Ascending aorta (tissue), 2 donors: ENCODE results near the gene B4GALNT3. TPM values are rescaled to one million over a fixed set of nuclear protein-coding genes. Genes with fewer than 3 reads are reported as not detected.
A peak's percentile ranks its signal among the peaks of the same experiment; 100 is the strongest.

Source experiments
- DNase-seq, 2 donors: peaks; one replicate each; pipeline ENCODE4 v3.0.0-alpha.2; 2019; ENCODE audit warnings: low spot score in 2 of 2
- H3K27ac ChIP-seq, 2 donors: fragments of 200-600 bp; sonication (generic); one replicate each; pipeline ENCODE4 v1.5.1; 2016 to 2017; ENCODE audit warnings: mild to moderate bottlenecking in 1 of 2
- H3K27me3 ChIP-seq: fragments of 200-600 bp; sonication (generic); one replicate; pipeline ENCODE4 v1.5.1; 2017
- H3K36me3 ChIP-seq, 2 donors: fragments of 200-600 bp; sonication (generic); one replicate each; pipeline ENCODE4 v1.5.1; 2016
- H3K4me1 ChIP-seq, 2 donors: fragments of 200-600 bp; sonication (generic); one replicate each; pipeline ENCODE4 v1.5.1; 2016 to 2017; ENCODE audit warnings: mild to moderate bottlenecking in 1 of 2
- H3K4me3 ChIP-seq, 2 donors: fragments of 200-600 bp; sonication (generic); one replicate each; pipeline ENCODE4 v1.5.1; 2016 to 2017; ENCODE audit warnings: mild to moderate bottlenecking in 1 of 2
- H3K9me3 ChIP-seq, 2 donors: fragments of 200-600 bp; sonication (generic); one replicate each; pipeline ENCODE4 v1.5.1; 2016
- intact Hi-C: fragments of 100-400 bp; cut with DNase I; formaldehyde crosslinking; loops from one replicate; pipeline ENCODE4 v1.15.1; 2023
- total RNA-seq: library from RNA; depleted of rRNA; stranded (reverse); fragments of >200 nt; gene quantifications from one replicate; pipeline ENCODE4 v1.1.0, GENCODE V29; 2016
- TF ChIP-seq, protein P1 (sequence below), 3 experiments: fragments of 200-600 bp in 2 of 3; fragments of 450-650 bp in 1 of 3; sonication (generic) in 2 of 3; IDR thresholded peaks; one replicate each; pipeline ENCODE4 v1.5.1; 2016 to 2019; ENCODE audit warnings: antibody characterized with exemption in 3 of 3, mild to moderate bottlenecking in 1 of 3, moderate library complexity in 1 of 3

B4GALNT3 gene
- total RNA-seq, 1 donor from 2014 or later, result 10.4 TPM

DNA sequence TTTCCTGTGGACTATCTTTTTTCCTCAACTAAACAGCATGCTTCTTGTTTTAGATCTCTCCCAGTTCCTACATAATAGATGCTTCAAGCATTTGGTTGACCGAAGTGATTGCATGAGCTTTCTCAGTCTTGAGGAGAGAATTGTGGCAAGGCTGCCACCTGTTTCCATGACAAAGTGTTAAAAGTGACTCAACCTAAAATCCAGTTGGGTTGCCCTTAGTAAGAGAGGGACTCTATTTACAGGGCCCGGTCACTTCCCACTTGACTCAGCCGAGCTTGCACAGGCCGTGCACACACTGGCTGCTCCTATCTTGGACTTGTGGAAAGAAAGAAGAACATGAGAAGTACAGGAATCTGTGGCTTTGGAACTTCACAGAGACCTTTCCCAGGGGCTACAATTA is 2.1 kb upstream of the B4GALNT3 start:
- peak overlapping the region in 1 of 2 donors; percentile 6 for H3K27ac ChIP-seq
- intact Hi-C loops, result no loop called here
- H3K4me1 ChIP-seq, result peaks cover 5 to 7% of the 10 kb centered on the region in 2 donors
- TF ChIP-seq, protein P1, sequence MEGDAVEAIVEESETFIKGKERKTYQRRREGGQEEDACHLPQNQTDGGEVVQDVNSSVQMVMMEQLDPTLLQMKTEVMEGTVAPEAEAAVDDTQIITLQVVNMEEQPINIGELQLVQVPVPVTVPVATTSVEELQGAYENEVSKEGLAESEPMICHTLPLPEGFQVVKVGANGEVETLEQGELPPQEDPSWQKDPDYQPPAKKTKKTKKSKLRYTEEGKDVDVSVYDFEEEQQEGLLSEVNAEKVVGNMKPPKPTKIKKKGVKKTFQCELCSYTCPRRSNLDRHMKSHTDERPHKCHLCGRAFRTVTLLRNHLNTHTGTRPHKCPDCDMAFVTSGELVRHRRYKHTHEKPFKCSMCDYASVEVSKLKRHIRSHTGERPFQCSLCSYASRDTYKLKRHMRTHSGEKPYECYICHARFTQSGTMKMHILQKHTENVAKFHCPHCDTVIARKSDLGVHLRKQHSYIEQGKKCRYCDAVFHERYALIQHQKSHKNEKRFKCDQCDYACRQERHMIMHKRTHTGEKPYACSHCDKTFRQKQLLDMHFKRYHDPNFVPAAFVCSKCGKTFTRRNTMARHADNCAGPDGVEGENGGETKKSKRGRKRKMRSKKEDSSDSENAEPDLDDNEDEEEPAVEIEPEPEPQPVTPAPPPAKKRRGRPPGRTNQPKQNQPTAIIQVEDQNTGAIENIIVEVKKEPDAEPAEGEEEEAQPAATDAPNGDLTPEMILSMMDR (IDR thresholded peaks at IDR 0.05), result no peak
- H3K9me3 ChIP-seq, result no peaks in the 10 kb centered on the region
- no peaks in the 10 kb centered on the region for H3K27me3 ChIP-seq
- H3K4me3 ChIP-seq, result no peak overlapping the region
- H3K36me3 ChIP-seq, result no peaks in the 10 kb centered on the region
- DNase-seq, result no peak

DNA sequence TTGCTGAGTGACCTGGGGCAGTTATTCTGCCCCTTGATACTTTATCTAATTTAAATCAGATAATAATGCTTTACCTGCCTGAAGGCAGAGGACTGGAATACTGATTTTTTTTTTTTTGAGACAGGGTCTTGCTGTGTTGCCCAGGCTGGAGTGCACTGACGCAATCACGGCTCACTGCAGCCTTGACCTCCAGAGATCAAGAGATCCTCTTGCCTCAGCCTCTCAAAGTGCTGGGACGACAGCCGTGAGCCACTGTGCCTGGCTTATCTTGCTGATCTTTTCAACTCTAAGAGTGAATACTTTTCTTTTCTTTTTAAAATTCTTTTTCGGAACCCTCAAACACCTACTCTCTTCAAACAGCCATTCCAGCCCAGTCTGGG is 699 bp upstream of the B4GALNT3 start:
- peak overlapping the region; percentile 85 to 92 for H3K4me3 ChIP-seq
- H3K36me3 ChIP-seq, result no peaks in the 10 kb centered on the region
- no peaks in the 10 kb centered on the region for H3K27me3 ChIP-seq
- intact Hi-C loops, result no loop called here
- TF ChIP-seq, protein P1 (IDR thresholded peaks at IDR 0.05), result no peak
- DNase-seq, result no peak
- H3K9me3 ChIP-seq, result no peaks in the 10 kb centered on the region
- peak overlapping the region; percentile 81 to 90 for H3K27ac ChIP-seq
- peaks cover 5 to 9% of the 10 kb centered on the region in 2 donors for H3K4me1 ChIP-seq

GRCh38 chr12:460261-461230 is 807 bp downstream of the B4GALNT3 start:
- TF ChIP-seq, protein P1 (IDR thresholded peaks at IDR 0.05), result no peak
- Histone ChIP-seq H3K4me1 (peaks cover 7 to 21% of the 10 kb centered on the region in 2 donors), H3K9me3 (no peaks in the 10 kb centered on the region), H3K27me3 (no peaks in the 10 kb centered on the region), H3K27ac (peak overlapping the region; percentile 81 to 90), H3K4me3 (peak overlapping the region; percentile 85 to 92), H3K36me3 (no peaks in the 10 kb centered on the region)
- peak in 1 of 2 donors; percentile 74 for DNase-seq
- intact Hi-C loops, result loop anchor here (2.0 to 10.0 kb wide), 2 partner anchors 20 to 354 kb away; no protein-coding TSS in a partner anchor

GRCh38 chr12:461425-461824 is 1.7 kb downstream of the B4GALNT3 start:
- peak overlapping the region; percentile 81 to 90 for H3K27ac ChIP-seq
- H3K4me3 ChIP-seq, result peak overlapping the region; percentile 85 to 92
- TF ChIP-seq, protein P1 (IDR thresholded peaks at IDR 0.05), result no peak
- no peak for DNase-seq
- intact Hi-C loops, result loop anchor here (2.0 to 10.0 kb wide), 2 partner anchors 19 to 353 kb away; no protein-coding TSS in a partner anchor
- no peaks in the 10 kb centered on the region for H3K36me3 ChIP-seq
- no peaks in the 10 kb centered on the region for H3K27me3 ChIP-seq
- H3K4me1 ChIP-seq, result peaks cover 7 to 28% of the 10 kb centered on the region in 2 donors
- no peaks in the 10 kb centered on the region for H3K9me3 ChIP-seq

DNA sequence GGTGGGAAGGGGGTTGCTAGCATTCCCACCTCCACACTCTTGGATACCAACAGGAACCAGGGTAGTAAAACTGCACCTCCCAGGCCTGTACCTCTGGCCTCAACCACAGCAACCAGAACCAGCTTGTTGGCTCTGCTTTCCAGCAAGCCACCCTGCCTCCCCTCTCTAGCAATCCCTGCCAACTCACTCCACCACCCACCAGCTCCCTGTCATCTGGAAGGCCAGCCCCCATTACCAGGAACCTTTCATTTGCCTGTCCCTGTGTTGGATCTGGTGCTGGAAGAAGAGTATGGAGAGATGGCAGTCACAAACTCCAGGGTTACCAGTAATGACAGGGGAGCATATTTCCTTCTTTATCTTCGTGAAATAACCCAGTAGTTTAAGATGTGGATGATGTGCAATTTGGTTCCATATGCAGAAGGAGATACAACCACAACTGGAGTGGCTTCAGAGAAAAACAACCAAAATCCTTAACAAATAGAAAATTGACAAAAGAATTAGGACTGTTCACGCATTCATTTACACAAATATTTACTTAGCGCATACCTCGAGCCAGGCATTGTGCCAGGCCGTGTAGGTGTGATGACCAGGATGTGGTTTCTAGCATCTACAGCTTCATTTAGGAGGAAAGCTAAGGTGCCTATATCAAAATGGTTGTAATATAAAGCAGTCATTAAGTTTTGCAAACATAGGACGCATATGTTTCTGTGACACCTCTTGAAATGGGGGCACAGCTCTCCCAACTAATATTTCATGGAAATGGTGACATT is 3.4 kb downstream of the B4GALNT3 start:
- Histone ChIP-seq H3K4me1 (peaks cover 10 to 42% of the 10 kb centered on the region in 2 donors), H3K27ac (peak overlapping the region; percentile 83 to 90), H3K9me3 (no peaks in the 10 kb centered on the region), H3K27me3 (no peaks in the 10 kb centered on the region), H3K36me3 (no peaks in the 10 kb centered on the region), H3K4me3 (no peak overlapping the region)
- no peak for DNase-seq
- intact Hi-C loops, result loop anchor here (10.0 kb wide), 1 partner anchor 352 kb away; no protein-coding TSS in a partner anchor
- TF ChIP-seq, protein P1 (IDR thresholded peaks at IDR 0.05), result no peak
